Activated CD4-positive, alpha-beta T cell treated with anti-CD3 and anti-CD28 coated beads, Interleukin-2, amount 10 ng/mL, durations not matched to agents 7 days and 5 days (primary cell): ENCODE results near the gene LARGE1. TPM values are rescaled to one million over a fixed set of nuclear protein-coding genes. Genes with fewer than 3 reads are reported as not detected.

Experiments used
- CTCF ChIA-PET: fragments of 350-600 bp; sonication (Branson Sonifier 250); formaldehyde crosslinking; loops from one replicate; lab custom pipeline; 2021; ENCODE audit warnings: antibody characterized with exemption; lab: Charles Lee
- POLR2A ChIA-PET: fragments of 350-600 bp; sonication (Branson Sonifier 250); formaldehyde crosslinking; loops from one replicate; lab custom pipeline; 2021; ENCODE audit warnings: antibody characterized with exemption; lab: Charles Lee
- DNase-seq: peaks from one replicate; pipeline ENCODE4 v3.0.0-alpha.2; 2020
- H3K27ac Mint-ChIP-seq: one replicate; pipeline ENCODE4 v1.8.0; 2021; ENCODE audit warnings: mild to moderate bottlenecking, moderate library complexity, mixed read lengths
- H3K27me3 Mint-ChIP-seq: one replicate; pipeline ENCODE4 v1.8.0; 2021; ENCODE audit warnings: mixed read lengths
- H3K36me3 Mint-ChIP-seq: one replicate; pipeline ENCODE4 v1.8.0; 2021; ENCODE audit warnings: low read depth, mixed read lengths
- H3K4me1 Mint-ChIP-seq: one replicate; pipeline ENCODE4 v1.8.0; 2021; ENCODE audit warnings: mixed read lengths
- H3K4me3 Mint-ChIP-seq: one replicate; pipeline ENCODE4 v1.8.0; 2021; ENCODE audit warnings: mild to moderate bottlenecking, moderate library complexity, mixed read lengths
- H3K9me3 Mint-ChIP-seq: one replicate; pipeline ENCODE4 v1.8.0; 2021; ENCODE audit warnings: mixed read lengths
- total RNA-seq, 2 experiments: library from RNA; stranded (reverse); gene quantifications; one replicate each; pipeline ENCODE4 v1.2.3, GENCODE V29; 2021

Gene LARGE1
- total RNA-seq, 2 experiments from 2014 or later, result 0.21 to 0.40 TPM

DNA sequence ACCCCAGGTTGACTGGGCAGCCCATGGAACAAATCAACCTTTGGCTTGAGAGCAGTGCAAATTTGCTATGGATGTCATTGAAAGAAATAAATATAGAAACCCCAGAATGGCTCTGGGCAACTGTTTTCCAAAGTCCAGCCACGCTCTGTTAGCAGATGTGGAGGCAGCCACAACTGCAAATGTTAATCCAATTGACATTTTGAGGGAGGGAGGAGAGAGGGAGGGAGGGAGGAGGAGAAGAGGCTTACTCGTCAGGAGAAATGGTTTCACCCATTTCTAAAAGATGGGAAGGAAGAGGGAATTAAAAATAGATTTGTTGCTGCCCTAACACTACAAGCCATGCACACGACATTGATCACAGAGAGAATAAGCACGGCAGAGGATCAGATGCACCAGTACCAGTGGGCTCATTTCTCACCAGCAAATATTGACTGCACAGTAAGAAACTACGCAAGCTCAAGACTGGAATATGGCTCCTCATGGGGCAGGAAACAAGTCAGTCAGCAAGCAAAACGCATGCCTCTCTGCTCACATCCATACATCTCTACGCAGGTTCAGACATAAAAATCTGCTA, 229.1 kb downstream of the LARGE1 start:
- Mint-ChIP-seq H3K9me3 (peaks cover 26% of the 10 kb centered on the region), H3K4me3 (no peak overlapping the region)
- CTCF ChIA-PET, result no interaction called here

DNA sequence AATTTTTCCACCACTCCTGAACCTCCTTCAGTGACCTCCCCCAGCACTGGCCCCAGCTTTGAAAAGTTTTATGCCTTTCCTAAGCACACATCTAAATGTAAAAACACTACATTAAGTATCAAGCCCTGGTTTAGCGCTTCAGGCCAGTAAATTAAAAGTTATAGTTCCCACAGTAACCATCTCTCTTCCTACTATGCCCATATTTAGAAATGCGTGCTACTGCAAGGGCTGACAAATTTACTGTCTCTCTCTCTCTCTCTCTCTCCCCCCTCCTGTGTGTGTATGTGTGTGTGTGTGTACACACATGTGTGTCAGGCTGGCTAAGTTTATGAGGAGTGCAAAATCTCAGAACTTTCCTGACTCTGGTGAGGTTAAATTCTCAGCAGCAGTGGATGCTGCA, 231.4 kb downstream of the LARGE1 start:
- ChIA-PET POLR2A (no interaction called here), CTCF (no interaction called here)
- H3K27me3 Mint-ChIP-seq, result no peaks in the 10 kb centered on the region
- no peaks in the 10 kb centered on the region for H3K36me3 Mint-ChIP-seq
- no peak overlapping the region for H3K27ac Mint-ChIP-seq
- peaks cover 31% of the 10 kb centered on the region for H3K9me3 Mint-ChIP-seq
- H3K4me1 Mint-ChIP-seq, result no peaks in the 10 kb centered on the region
- H3K4me3 Mint-ChIP-seq, result no peak overlapping the region
- DNase-seq, result no peak

More for the DNA sequence above, 229.1 kb downstream of the LARGE1 start:
- H3K27ac Mint-ChIP-seq, result no peak overlapping the region
- H3K27me3 Mint-ChIP-seq, result no peaks in the 10 kb centered on the region
- no peaks in the 10 kb centered on the region for H3K36me3 Mint-ChIP-seq
- no peaks in the 10 kb centered on the region for H3K4me1 Mint-ChIP-seq
- DNase-seq, result no peak
- POLR2A ChIA-PET, result interaction anchor here (0.5 kb wide), 1 partner anchor 427 kb away, joined by 4 read pairs; no protein-coding TSS in a partner anchor

DNA sequence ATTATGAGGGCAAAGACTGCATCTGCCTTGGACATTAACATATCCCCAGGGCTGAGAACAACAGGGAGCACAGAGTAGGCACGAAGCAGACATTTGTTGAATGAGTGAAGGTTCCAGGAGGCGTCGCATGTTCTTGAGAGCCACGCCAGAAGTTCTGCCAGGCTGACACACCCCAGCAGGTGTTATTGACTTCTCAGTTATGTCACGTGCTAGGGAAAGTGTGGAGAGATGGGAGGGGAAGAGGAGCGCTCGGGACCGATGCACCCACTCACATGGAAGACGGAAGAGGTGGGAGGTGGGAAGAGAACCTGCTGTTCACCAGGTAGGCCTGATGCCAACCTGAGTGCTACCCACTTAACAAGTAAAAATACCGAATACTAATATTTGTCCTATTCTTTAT, 232.8 kb downstream of the LARGE1 start:
- H3K27ac Mint-ChIP-seq, result no peak overlapping the region

DNA sequence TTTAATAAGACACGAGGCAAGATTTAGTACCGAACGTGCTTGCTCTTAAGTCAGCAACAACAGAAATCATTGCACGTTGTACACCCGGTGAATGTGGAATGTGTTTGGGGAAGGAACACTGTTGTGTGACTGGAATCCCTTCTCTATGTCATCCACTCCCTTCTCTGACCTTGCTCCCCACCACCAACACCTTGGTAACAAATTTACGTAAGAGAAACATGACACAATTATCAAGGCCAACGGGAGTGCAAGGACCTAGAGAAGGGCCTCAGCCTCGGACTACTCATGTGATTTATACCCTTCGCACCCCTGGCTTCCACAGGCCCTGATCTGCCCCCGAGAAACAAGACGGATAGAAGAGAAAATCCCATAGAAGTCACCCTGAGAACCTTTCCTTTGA, 236.2 kb downstream of the LARGE1 start:
- H3K9me3 Mint-ChIP-seq, result peaks cover 24% of the 10 kb centered on the region
- no peaks in the 10 kb centered on the region for H3K4me1 Mint-ChIP-seq
- POLR2A ChIA-PET, result no interaction called here
- no peaks in the 10 kb centered on the region for H3K36me3 Mint-ChIP-seq
- no peak overlapping the region for H3K4me3 Mint-ChIP-seq
- H3K27ac Mint-ChIP-seq, result no peak overlapping the region
- CTCF ChIA-PET, result no interaction called here
- no peak for DNase-seq
- H3K27me3 Mint-ChIP-seq, result no peaks in the 10 kb centered on the region

More for the DNA sequence above, 232.8 kb downstream of the LARGE1 start:
- no peaks in the 10 kb centered on the region for H3K27me3 Mint-ChIP-seq
- H3K9me3 Mint-ChIP-seq, result peaks cover 30% of the 10 kb centered on the region
- H3K4me1 Mint-ChIP-seq, result no peaks in the 10 kb centered on the region
- POLR2A ChIA-PET, result no interaction called here
- no peak for DNase-seq
- H3K36me3 Mint-ChIP-seq, result no peaks in the 10 kb centered on the region
- CTCF ChIA-PET, result no interaction called here
- H3K4me3 Mint-ChIP-seq, result no peak overlapping the region

DNA sequence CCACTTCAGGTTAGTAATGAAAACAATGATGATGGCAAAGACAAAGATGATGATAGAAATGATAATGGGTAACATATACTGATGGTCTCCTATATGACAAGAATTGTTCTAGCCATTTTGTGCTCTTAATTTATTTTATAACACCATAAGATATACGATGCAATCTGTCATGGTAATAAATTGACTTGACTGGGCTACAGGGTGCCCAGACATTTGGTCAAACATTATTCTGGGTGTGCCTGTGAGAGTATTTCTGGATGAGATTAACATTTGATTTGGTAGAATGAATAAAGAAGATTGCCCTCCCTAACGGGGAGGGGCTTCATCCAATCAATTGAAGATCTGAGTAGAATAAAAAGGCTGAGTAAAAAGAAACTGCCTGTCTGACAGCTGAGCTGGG, 237.3 kb downstream of the LARGE1 start:
- ChIA-PET CTCF (no interaction called here), POLR2A (no interaction called here)
- H3K9me3 Mint-ChIP-seq, result peaks cover 18% of the 10 kb centered on the region
- no peak overlapping the region for H3K27ac Mint-ChIP-seq
- no peaks in the 10 kb centered on the region for H3K4me1 Mint-ChIP-seq
- DNase-seq, result no peak
- H3K27me3 Mint-ChIP-seq, result no peaks in the 10 kb centered on the region
- H3K36me3 Mint-ChIP-seq, result no peaks in the 10 kb centered on the region
- no peak overlapping the region for H3K4me3 Mint-ChIP-seq

DNA sequence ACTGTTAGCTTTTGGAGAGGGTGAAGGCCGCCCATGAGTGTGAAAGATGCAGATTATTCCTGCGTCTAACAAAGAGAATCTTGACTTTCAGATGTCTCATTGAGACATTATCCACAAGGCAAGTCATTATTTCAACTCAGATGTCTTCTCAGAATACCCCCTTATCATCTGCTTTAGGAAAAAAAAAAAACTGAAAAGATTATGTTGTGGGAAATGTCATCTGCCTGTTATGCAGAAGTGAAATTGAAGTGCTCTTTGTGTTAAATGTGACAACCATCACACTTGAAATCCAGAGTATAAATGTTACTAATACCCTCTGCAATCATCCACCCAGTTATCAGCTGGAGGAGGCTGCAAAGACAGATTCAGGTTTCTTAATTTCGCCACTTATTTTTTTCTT, 239.6 kb downstream of the LARGE1 start:
- no peaks in the 10 kb centered on the region for H3K4me1 Mint-ChIP-seq
- peaks cover 15% of the 10 kb centered on the region for H3K9me3 Mint-ChIP-seq
- ChIA-PET CTCF (no interaction called here), POLR2A (no interaction called here)
- no peak overlapping the region for H3K27ac Mint-ChIP-seq
- H3K27me3 Mint-ChIP-seq, result no peaks in the 10 kb centered on the region
- no peak for DNase-seq
- H3K4me3 Mint-ChIP-seq, result no peak overlapping the region
- H3K36me3 Mint-ChIP-seq, result no peaks in the 10 kb centered on the region

DNA sequence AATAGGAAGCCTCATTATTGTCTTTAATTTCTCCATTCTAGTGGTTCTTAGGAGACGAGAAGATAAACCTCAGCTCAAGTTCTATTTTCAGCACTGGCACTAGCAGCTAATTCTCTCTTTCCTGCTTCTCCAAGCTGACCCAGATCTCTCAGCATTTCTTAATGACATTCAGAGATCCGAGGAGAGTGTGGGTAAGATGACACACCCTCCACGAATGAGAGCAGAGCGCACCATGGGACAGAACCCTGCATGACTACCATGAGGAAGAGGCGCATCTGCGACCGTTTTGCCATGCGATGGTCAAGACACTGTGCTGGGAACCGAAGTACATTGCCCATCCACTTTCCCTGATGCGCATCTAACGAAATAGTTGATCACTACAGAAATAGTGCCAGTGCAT, 241.8 kb downstream of the LARGE1 start:
- no peaks in the 10 kb centered on the region for H3K36me3 Mint-ChIP-seq
- H3K27me3 Mint-ChIP-seq, result no peaks in the 10 kb centered on the region
- no peak overlapping the region for H3K27ac Mint-ChIP-seq
- H3K4me1 Mint-ChIP-seq, result no peaks in the 10 kb centered on the region
- POLR2A ChIA-PET, result no interaction called here
- DNase-seq, result no peak
- CTCF ChIA-PET, result no interaction called here
- peaks cover 18% of the 10 kb centered on the region for H3K9me3 Mint-ChIP-seq
- no peak overlapping the region for H3K4me3 Mint-ChIP-seq

DNA sequence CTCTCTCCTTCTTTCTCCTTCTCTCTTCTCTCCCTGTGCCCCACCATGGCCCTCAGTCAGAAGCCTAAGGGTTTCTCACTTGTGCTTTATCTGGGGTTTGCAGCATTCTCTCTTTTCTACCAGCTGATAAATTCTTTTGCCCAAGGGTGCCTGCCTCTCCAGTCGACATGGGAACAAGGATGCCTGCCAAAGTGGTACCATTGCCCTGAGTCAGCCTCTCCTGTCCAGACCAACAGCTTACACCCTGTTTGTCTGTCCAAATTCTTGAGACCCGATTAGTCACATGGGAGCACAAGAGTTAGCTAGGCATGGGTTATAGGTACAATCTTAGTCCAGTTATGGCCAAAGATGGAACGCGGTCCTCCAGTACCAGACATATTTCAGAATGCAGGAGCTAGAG, 242.7 kb downstream of the LARGE1 start:
- Mint-ChIP-seq H3K27ac (no peak overlapping the region), H3K27me3 (no peaks in the 10 kb centered on the region), H3K9me3 (peaks cover 19% of the 10 kb centered on the region), H3K4me1 (no peaks in the 10 kb centered on the region), H3K4me3 (no peak overlapping the region), H3K36me3 (no peaks in the 10 kb centered on the region)
- ChIA-PET POLR2A (no interaction called here), CTCF (no interaction called here)
- DNase-seq, result no peak

DNA sequence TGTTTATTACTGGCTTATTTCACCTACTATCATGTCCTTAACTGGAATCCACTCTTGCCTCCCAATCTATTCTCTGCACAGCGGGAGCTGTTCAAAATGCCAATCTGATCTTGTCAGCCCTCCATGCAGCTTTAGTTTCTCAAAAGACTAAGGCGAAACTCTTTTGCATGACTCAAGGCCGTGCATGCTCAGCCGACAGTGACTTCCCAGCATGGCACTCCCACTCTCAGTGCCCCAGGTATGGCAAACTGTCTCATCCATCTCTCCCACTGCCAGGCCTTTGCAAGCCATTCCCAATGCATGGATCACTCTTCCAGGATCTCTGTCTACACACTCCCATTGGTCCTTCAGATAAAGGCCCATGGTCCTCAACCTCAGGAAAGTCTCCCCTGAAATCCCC, 245.9 kb downstream of the LARGE1 start:
- Mint-ChIP-seq H3K36me3 (no peaks in the 10 kb centered on the region), H3K9me3 (peaks cover 16% of the 10 kb centered on the region), H3K27me3 (no peaks in the 10 kb centered on the region), H3K4me3 (no peak overlapping the region), H3K27ac (no peak overlapping the region), H3K4me1 (no peaks in the 10 kb centered on the region)
- ChIA-PET POLR2A (no interaction called here), CTCF (no interaction called here)
- no peak for DNase-seq

DNA sequence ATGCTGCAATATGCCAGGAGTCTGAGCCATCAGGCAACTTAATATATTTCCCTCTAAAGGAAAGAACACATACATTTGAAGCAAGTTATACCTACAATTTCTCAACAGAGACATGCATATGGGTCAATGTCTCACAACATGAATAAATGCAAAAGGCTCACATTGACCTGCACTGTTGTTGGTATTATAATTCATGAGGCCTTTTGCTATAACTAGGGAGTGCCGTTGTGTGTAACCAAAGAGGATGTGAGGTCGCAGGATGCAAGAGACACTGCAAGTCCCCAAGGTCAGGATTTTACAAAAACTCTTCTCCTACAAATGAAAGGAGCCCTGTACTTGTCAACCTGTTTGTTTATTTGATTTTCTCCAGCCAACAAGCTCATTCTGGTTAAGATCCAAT, 250.5 kb downstream of the LARGE1 start:
- no peaks in the 10 kb centered on the region for H3K27me3 Mint-ChIP-seq
- ChIA-PET CTCF (no interaction called here), POLR2A (no interaction called here)
- H3K9me3 Mint-ChIP-seq, result peaks cover 17% of the 10 kb centered on the region
- no peaks in the 10 kb centered on the region for H3K36me3 Mint-ChIP-seq
- H3K4me1 Mint-ChIP-seq, result no peaks in the 10 kb centered on the region
- no peak overlapping the region for H3K27ac Mint-ChIP-seq
- H3K4me3 Mint-ChIP-seq, result no peak overlapping the region
- no peak for DNase-seq

DNA sequence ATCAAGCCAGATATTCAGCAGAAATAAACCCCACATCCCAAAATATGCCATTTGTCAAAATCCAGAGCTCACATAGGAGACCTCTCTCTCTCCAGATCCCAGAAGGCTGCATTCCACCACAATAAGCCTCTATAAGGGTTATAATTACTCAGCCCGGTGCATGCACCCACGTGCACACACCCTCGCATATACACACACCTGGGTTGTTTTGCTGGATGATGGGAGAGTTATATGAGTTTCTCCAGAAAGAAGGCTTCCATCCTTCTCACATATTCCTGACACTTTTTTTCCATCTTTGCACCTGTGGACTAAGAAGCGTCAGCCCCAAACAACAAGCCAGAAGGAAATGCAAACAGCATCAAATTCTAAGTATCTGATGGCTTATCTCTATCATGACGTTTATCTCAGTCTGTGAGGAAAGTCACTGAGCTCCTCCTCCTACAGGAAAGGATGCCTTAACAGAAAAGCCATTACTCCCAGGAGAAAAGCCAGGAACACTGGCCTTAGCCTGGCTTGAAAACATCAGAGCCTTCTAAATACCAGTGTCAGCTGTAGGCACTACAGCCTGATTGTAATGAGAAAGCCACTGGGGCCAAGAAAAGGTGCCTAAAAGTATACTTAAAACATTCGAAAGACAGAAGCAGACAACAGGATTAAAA, 253.2 kb downstream of the LARGE1 start:
- H3K27me3 Mint-ChIP-seq, result no peaks in the 10 kb centered on the region
- no peak overlapping the region for H3K4me3 Mint-ChIP-seq
- H3K36me3 Mint-ChIP-seq, result no peaks in the 10 kb centered on the region
- DNase-seq, result no peak
- H3K9me3 Mint-ChIP-seq, result peaks cover 14% of the 10 kb centered on the region
- no peak overlapping the region for H3K27ac Mint-ChIP-seq
- no peaks in the 10 kb centered on the region for H3K4me1 Mint-ChIP-seq
- CTCF ChIA-PET, result no interaction called here
- POLR2A ChIA-PET, result no interaction called here

DNA sequence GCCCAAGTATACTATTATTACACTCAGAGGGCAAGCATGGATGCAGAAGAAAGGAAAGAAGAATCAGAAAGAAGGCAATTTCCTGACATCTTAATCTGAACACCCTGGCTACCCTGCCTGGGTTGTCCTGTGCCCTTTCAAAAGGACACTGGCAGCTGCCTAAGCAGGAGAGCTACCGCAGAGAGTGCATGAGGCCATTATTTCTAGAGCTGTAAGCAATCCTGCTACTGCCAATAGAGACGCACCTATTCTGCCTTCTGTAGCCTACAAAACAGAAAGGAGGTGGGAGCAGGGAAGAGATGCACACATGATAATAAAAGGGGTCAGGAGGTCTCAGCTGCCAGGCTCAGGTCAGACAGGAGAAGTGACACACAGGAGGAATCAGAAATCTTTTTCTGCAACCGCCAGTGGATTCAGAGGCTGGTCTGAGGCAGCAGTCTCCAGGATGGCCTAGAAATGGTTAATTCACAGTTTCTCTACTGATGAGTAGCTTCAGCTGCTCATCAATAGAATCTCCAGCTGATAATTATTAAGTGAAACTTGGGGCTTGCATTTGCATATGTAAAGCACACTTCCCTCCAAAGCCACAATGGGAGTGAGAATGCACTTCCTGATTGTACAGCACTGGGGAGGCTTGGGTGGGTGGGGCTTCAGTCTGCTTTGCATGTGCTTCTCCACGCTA, 253.9 kb downstream of the LARGE1 start:
- ChIA-PET POLR2A (no interaction called here), CTCF (no interaction called here)
- H3K36me3 Mint-ChIP-seq, result no peaks in the 10 kb centered on the region
- H3K4me3 Mint-ChIP-seq, result no peak overlapping the region
- H3K4me1 Mint-ChIP-seq, result no peaks in the 10 kb centered on the region
- DNase-seq, result no peak
- H3K9me3 Mint-ChIP-seq, result peaks cover 14% of the 10 kb centered on the region
- no peaks in the 10 kb centered on the region for H3K27me3 Mint-ChIP-seq
- no peak overlapping the region for H3K27ac Mint-ChIP-seq

DNA sequence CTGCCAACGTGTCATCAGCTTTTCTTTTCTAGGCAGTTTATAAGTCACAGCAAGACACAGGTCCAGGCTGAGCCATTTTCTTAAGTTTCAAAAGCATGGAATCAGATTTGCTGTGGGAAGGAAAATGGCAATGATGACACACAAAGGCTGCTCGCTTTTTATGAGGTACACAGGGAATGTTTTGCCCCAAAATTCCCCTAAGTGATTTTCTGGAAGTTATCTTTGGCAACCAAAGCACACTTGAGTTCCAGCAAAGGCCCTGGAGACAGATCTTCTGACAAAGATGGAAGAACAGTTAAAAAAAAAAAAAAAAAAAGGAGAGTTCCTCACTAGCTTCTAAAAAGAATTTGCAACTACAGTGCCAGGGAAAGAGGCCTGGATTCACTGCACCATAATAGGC, 260.8 kb downstream of the LARGE1 start:
- H3K36me3 Mint-ChIP-seq, result no peaks in the 10 kb centered on the region
- H3K27ac Mint-ChIP-seq, result no peak overlapping the region
- no peak overlapping the region for H3K4me3 Mint-ChIP-seq
- CTCF ChIA-PET, result no interaction called here
- no peaks in the 10 kb centered on the region for H3K4me1 Mint-ChIP-seq
- DNase-seq, result no peak
- no peaks in the 10 kb centered on the region for H3K27me3 Mint-ChIP-seq
- peaks cover 28% of the 10 kb centered on the region for H3K9me3 Mint-ChIP-seq
- POLR2A ChIA-PET, result no interaction called here
